ENCODE measurements around the gene P4HB.

The P4HB gene

DNA sequence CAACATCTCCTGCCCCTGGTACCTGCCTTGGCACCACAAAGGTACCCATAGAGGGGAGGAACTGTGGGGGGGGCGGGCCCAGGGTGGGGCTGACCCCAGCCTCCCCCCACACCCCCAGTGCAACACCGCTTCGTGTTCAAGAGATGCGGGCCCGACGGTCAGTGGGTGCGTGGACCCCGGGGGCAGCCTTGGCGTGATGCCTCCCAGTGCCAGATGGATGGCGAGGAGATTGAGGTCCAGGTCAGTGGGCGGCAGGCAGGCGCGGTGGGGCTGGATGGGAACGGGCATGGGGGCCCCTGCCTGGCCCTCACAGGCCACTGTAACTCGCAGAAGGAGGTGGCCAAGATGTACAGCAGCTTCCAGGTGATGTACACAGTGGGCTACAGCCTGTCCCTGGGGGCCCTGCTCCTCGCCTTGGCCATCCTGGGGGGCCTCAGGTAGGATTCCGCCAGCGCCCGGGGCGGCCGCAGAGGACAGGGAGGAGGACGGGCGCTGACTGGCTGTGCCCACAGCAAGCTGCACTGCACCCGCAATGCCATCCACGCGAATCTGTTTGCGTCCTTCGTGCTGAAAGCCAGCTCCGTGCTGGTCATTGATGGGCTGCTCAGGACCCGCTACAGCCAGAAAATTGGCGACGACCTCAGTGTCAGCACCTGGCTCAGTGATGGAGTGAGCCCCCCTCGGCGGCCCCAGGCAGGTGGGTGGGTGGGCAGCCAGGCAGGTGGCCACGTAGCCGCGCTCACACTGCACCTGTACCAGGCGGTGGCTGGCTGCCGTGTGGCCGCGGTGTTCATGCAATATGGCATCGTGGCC lies 49.2 kb downstream of the P4HB start:
- no peak for DNase-seq (ENCODE audit: low read depth in 2 of 2)

DNA sequence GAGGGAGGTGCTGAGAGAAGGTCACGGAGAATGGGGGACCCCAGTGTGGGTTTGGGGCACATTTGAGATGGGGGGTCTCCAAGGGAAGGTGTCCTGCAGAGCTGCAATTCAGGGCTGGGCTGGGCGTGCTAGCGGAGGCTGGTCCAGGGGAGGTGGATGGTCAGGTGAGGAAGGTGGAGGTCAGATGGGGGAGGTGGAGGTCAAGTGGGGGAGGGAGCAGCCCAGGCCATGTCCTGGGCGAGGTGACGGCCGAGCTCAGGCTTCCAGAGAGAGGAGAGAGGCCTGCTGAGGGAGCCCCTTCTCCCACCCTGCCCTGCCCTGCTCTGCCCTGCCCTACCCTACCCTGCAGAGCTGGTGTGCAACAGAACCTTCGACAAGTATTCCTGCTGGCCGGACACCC lies 49.9 kb downstream of the P4HB start:
- DNase-seq (ENCODE audit: low read depth in 2 of 2) = no peak

- DNase-seq (ENCODE audit: low read depth in 2 of 2) = no peak
Observed at GRCh38 chr17:81809556-81809998, 50.8 kb downstream of the P4HB start.

DNA sequence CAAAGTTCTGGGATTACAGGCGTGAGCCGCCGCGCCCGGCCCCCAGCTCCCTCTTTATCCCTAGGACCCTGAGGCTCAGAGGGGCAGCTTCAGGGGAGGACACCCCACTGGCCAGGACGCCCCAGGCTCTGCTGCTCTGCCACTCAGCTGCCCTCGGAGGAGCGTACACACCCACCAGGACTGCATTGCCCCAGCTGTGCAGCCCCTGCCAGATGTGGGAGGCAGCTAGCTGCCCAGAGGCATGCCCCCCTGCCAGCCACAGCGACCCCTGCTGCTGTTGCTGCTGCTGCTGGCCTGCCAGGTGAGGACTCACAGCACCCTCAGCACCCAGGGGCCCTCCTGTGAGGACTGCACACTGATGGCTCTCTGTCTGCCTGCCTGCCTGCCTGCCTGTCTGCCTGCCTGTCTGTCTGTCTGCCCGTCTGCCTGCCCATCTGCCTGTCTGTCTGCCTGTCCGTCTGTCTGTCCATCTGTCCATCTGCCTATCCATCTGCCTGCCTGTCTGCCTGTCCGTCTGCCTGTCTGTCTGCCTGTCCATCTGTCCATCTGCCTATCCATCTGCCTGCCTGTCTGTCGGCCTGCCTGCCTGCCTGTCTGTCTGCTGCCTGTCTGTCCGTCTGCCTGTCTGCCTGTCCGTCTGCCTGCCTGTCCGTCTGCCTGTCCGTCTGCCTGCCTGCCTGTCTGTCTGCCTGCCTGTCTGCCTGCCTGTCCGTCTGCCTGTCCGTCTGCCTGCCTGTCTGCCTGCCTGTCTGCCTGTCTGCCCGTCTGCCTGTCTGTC lies 51.4 kb downstream of the P4HB start:
- DNase-seq (ENCODE audit: low read depth in 2 of 2) = no peak

DNA sequence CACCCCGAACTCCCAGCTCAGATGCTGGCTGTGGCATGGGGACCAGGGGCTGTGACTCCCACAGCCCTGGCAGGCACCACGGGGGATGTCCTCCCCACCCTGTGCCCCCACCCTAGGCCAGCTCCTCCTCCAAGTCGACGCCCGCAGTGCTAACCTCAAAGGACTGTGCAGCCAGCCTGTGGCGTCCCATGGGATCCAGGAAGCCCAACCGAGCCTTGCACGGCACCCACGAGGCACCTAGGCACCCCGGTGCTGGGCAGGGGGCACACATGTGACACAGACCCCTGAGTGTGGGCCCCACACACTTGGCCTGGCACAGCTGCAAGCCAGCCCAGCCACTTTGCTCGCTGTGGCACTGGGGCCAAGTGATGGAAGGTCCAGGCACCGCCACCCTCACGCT lies 52.5 kb downstream of the P4HB start:
- no peak for DNase-seq (ENCODE audit: low read depth in 2 of 2)

- DNase-seq (ENCODE audit: low read depth in 2 of 2) = no peak
Observed at GRCh38 chr17:81807210-81807719, 53.1 kb downstream of the P4HB start.

DNA sequence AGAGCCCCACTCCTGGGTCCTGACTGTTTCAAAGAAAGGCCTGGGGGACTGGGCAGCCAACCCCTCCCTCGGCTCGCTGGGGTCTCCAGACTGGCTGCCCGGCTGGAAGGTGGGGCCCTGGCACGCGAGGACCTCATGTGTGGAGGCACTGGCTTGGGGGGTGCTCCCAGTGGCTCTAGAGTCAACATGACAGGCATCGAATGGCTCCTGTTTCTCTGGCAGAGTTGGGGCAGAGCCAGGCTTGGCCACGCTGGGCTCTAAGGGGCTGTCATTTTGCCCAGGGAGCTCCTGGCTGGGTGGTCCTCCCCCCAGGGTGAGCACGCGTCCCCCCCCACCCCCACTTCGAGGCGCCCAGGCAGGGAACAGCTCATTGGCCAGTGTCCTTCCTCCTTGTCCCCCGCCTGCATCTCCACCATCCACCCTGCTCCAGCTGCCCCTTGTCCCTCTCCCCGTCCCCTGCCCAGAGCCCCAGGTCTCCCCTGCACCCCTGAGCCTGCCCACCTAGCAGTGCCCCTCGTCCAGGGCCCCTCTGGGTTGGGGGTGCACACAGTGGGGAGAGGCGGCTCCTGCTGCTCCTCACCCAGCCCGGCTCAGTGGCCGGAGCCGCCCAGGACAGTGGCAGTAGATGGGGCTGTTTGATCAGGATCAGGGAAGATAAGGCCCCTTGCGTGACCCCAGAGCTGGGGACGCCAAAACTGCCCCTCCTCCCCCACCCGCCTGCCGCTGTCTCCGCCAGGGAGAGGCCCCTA lies 53.7 kb downstream of the P4HB start:
- no peak for DNase-seq (ENCODE audit: low read depth in 2 of 2)

- DNase-seq (ENCODE audit: low read depth in 2 of 2) = no peak
Observed at GRCh38 chr17:81805707-81806460, 54.5 kb downstream of the P4HB start.

DNA sequence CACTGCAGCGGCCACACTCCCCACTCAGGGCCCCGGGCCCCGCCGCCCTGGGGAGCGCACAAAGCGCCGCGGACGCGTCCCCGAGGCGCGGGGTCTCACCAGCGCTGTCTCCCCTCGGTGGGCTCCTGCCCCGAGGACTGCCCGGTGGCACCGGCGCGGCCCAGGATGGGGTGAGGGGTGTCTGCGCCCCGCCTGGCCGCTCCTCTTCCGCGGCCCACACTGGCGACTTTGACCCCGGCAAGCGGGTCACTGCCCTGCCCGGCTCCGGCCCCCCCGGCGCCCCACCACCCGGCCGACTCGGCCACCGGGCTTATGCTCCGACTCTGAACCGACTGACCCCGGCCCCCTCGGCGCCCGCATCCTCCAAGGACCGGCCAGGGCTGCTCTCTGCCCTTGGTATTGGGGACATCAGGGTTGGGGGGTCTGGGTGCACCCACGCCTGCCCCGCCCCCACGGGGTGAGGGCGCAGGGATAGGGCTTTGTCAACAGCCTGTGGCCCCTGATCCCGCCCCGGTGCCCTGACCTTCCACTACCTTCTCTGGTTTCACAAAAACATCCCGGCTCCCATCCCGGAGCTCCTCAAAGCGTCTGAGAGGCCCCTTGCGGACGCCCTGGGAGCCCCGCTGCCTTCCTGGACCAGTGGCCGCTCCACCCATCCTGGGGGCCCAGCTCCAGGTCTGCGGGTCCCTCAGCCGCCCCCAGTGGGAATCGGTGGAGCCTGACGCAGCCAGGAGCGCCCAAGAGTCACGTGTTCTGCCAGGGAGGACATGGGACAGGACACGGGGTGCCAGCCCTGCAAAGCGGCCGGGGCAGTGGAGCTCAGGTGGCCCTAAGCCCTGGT lies 55.6 kb downstream of the P4HB start:
- DNase-seq (ENCODE audit: low read depth in 2 of 2) = no peak

GRCh38 chr17:81803728-81804558 lies 56.4 kb downstream of the P4HB start, which contains the start of gene GCGR:
Gene GCGR, plus strand, starts transcription at chr17:81804150. Its CDS starts 4,869 bp downstream, at chr17:81809019.
- DNase-seq (ENCODE audit: low read depth in 2 of 2) = no peak

DNA sequence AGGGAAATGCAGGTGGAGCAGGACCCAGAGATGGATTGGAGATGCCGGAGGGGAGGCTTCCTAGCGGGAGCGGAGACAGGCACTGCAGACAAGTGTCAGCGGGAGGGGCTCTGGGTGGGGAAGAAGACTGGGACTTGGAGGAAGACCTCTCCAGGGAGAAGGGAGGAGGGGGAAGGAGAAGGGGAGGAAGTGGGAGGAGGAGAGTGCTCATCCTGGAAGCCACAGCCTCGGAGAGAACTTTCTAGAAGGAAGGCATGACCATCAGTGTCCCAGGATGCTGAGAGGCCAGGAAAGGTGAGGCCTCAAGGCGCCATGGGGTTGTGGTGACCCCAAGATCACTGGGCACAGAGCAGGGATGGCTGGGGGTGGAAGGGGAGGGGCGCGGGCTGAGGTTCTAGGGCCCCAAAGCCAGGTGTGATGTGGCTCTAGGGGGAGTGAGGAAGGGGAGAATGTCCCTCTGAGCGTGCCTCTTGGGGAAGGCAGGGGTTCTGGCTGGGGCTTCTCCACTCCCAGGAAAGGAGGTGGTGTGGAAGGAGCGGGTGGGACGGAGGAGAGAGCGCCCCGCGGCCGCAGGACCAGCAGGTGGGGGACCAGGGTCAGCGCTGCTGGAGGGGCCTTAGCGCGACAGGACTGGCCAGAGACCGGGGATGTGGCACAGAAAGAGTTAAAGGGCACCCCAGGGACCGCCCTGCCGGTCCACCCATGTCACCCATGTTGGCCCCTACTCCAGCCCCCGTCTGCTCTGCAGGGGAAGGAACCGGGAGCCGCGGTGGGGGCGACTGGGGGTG lies 57.3 kb downstream of the P4HB start:
- no peak for DNase-seq (ENCODE audit: low read depth in 2 of 2)

DNA sequence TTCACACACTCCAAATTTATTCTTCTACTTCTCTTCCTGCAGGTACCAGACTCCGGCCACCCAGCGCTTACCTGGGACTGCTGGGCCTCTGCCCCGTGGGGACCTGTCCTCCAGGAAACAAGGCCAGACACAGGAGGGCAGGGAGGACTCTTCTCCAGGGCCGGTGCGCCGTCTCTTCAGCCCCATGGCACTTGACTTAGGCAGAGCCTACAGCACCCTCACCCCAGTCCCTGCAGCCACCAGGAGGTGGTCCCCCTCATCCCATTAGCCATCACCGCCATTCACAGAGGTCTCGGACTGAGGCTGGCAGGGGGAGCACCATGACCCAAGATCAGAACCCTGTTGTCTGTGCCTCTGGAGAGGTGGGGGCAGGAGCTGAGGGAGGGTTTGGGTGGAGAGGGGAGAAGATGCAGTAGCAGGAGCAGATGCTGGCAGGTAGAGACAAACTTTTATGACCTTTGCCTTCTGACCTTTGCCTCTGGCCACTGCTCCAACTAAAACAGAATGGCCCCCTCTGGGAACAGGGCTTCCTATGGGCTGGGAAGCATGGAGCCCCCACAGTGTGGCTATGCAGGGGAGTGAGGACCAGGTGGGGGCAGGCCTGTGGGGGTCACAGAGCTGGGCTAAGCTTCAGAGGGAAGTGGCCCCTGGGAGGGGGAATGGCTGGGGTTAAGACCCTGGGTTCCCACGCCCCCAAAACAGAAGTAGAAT lies 58.1 kb downstream of the P4HB start:
- DNase-seq (ENCODE audit: low read depth in 2 of 2) = no peak

DNA sequence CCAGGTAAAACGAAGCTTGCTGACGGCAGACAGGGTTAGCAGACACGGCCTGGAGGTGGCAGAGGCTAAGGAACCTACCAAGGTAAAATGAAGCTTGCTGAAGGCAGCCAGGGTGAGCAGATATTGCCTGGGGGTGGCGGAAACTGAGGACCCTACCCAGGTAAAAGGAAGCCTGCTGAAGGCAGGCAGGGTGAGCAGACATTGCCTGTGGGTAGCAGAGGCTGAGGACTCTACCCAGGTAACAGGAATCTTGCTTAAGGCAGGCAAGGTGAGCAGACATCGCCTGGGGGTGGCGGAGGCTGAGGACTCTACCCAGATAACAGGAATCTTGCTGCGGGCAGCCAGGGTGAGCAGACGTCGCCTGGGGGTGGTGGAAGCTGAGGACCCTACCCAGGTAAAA lies 59.0 kb downstream of the P4HB start:
- DNase-seq (ENCODE audit: low read depth in 2 of 2) = no peak

DNA sequence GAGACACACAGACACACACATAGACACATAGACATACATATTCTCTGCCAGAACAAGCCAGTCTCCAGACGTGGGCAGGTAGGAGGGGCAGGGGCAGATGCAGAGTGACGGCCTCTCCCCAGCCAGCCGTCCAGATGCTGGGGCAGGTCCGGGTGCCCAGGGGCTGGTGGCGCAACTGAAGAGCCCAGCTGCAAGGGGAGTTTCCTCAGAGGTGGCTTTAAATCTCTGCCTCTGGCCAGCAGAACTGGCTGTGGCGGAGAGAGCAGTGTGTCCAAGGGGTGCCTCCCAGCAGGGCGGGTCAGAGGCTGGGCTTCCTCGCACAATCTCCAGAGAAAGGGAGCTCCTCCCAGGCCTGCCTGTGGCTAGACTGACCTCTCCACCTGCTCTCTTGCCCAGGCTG lies 65.8 kb downstream of the P4HB start:
- no peak for DNase-seq (ENCODE audit: low read depth in 2 of 2)

- DNase-seq (ENCODE audit: low read depth in 2 of 2) = no peak
Observed at GRCh38 chr17:81794074-81794476, 66.3 kb downstream of the P4HB start.

All from stimulated activated CD8-positive, alpha-beta memory T cell treated with anti-CD3 and anti-CD28 coated beads, Interleukin-2, amount 100 ng/mL, for 48 hours (primary cell).